ENCODE results near the gene MYO5C.

DNA sequence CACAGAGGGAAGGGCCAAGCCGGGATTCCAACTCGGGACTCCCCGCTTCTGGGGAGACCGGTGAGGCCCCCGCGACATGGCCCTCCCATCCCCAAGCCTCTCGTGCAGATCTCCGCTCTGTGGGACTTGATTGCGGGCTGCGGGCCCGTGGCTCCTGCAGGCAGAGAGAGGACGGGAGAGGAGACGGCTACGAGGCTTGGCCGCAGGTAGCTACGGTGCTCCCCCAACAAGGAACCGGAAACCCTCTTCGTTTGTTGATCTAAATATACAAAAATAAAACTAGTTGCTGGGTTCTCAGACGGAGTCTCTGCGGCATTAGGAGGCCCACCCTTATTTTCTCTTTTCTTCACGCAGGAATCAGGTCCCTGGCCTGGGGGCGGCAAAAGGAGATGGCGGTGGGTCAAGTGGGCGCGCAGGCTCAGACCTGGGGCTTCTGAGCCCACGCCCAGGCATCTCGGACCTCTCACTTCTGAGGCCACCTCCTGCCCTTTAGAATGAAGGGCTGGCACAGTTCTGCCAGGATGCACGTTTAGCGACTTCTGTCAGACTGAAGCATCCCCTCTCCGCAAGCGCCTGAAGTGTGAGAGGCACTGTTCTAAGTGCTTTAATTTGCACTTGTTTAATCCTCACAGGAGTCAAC lies 115.3 kb downstream of the MYO5C start:
- TF ChIP-seq, protein P1, sequence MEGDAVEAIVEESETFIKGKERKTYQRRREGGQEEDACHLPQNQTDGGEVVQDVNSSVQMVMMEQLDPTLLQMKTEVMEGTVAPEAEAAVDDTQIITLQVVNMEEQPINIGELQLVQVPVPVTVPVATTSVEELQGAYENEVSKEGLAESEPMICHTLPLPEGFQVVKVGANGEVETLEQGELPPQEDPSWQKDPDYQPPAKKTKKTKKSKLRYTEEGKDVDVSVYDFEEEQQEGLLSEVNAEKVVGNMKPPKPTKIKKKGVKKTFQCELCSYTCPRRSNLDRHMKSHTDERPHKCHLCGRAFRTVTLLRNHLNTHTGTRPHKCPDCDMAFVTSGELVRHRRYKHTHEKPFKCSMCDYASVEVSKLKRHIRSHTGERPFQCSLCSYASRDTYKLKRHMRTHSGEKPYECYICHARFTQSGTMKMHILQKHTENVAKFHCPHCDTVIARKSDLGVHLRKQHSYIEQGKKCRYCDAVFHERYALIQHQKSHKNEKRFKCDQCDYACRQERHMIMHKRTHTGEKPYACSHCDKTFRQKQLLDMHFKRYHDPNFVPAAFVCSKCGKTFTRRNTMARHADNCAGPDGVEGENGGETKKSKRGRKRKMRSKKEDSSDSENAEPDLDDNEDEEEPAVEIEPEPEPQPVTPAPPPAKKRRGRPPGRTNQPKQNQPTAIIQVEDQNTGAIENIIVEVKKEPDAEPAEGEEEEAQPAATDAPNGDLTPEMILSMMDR (IDR thresholded peaks at IDR 0.05; ENCODE audit: low read depth, low read length): no peak
- no peak for TF ChIP-seq POLR2A (IDR thresholded peaks at IDR 0.05; ENCODE audit: extremely low read depth, insufficient read length)

Data from NB4 (cell line).